AG10803 (cell line): ENCODE data around the gene LMX1B.

Experiments used
- DNase-seq: peaks from one replicate; pipeline ENCODE4 v3.0.0; 2010; ENCODE audit warnings: low read depth
- H3K4me3 ChIP-seq: 2 replicates; pipeline ENCODE4 v1.5.1; 2011; ENCODE audit warnings: mild to moderate bottlenecking, low read length, control low read depth
- CTCF ChIP-seq: conservative IDR thresholded peaks from 2 replicates; pipeline ENCODE4 v1.5.1; 2011; ENCODE audit warnings: mild to moderate bottlenecking, low read length, control low read depth, inconsistent platforms

The LMX1B gene

GRCh38 chr9:126733005-126733404, 119.3 kb downstream of the LMX1B start:
- no peak overlapping the region for H3K4me3 ChIP-seq
- no peak for TF ChIP-seq CTCF
- no peak for DNase-seq

GRCh38 chr9:126734877-126735276, 121.1 kb downstream of the LMX1B start:
- H3K4me3 ChIP-seq = no peak overlapping the region
- DNase-seq = no peak
- no peak for TF ChIP-seq CTCF

GRCh38 chr9:126735482-126735881, 121.8 kb downstream of the LMX1B start:
- DNase-seq = no peak
- TF ChIP-seq CTCF = no peak
- H3K4me3 ChIP-seq = no peak overlapping the region

- no peak for TF ChIP-seq CTCF
- no peak for DNase-seq
- H3K4me3 ChIP-seq = no peak overlapping the region
Observed at GRCh38 chr9:126738553-126738952, 124.8 kb downstream of the LMX1B start.

GRCh38 chr9:126743041-126743440, 129.3 kb downstream of the LMX1B start:
- TF ChIP-seq CTCF = no peak
- no peak overlapping the region for H3K4me3 ChIP-seq
- no peak for DNase-seq

- H3K4me3 ChIP-seq = no peak overlapping the region
- TF ChIP-seq CTCF = no peak
- no peak for DNase-seq
Observed at GRCh38 chr9:126745574-126746411, 132.1 kb downstream of the LMX1B start.
